ENCODE data around the gene KCNJ6. TPM values are rescaled to one million over a fixed set of nuclear protein-coding genes. Genes with fewer than 3 reads are reported as not detected.

The KCNJ6 gene
- total and polyA plus RNA-seq, 2 donors from 2014 or later = 0.06 TPM; not detected in 1

DNA sequence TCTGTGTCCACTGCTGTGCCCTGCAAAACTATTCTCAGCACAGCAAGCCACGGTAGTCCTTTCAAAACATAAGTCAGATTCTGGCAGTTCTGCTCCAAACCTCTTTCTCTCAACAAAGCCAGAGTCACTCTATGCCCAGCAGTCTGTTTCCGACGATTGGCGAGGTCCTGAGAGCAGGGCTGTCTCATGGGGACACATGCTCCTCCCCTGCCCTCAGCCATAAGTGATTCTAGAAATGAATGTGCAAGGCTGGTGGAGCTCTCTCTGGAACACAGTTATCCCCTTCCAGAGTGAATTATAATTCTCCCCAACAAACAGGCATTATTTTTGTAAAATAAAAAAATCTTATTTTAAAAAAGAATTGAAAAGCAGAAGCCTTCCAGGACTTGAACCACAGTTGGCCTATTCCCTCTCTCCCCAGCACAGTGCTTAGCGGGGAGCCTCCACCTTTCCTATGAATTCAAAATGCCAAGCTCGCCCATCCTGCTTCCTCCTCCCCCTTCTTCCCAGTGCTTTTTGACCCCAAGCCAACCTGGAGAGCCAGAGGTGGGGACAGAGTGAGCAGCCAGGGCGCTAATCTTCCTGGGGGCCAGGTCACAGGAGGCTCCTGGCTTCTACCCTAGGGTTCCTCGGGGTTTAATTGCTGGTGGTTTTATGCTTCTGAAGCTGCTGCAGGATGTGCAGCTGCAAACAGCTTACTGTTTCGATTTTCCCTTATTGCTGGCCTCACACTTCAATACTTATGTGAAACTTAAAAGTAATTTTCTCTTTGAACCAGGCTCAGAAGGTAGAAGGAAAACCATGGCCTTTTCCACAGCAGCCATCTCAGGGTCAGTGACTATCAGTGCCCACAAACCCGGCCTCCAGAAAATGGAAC, 41.1 kb downstream of the KCNJ6 start:
- Histone ChIP-seq H3K27ac (ENCODE audit: low read depth in 2 of 2, low read length in 2 of 2) (no peak overlapping the region), H3K4me1 (ENCODE audit: control insufficient read depth in 2 of 3, insufficient read depth in 2 of 3, low read depth in 1 of 3, low read length in 3 of 3) (no peaks in the 10 kb centered on the region), H3K27me3 (ENCODE audit: control insufficient read depth, insufficient read depth, low read length) (no peaks in the 10 kb centered on the region), H3K4me3 (ENCODE audit: low read length in 3 of 3) (no peak overlapping the region), H3K9ac (ENCODE audit: low read length in 3 of 3) (no peak overlapping the region), H3K36me3 (ENCODE audit: control insufficient read depth in 2 of 3, insufficient read depth in 3 of 3, low read length in 3 of 3) (no peaks in the 10 kb centered on the region), H3K9me3 (ENCODE audit: control insufficient read depth in 2 of 3, insufficient read depth in 1 of 3, low read length in 3 of 3) (no peaks in the 10 kb centered on the region)
- intact Hi-C loops (cut with DNase I) = no loop called here
- DNase-seq (no peak), FAIRE-seq (no peak)
- TF ChIP-seq, protein P1, sequence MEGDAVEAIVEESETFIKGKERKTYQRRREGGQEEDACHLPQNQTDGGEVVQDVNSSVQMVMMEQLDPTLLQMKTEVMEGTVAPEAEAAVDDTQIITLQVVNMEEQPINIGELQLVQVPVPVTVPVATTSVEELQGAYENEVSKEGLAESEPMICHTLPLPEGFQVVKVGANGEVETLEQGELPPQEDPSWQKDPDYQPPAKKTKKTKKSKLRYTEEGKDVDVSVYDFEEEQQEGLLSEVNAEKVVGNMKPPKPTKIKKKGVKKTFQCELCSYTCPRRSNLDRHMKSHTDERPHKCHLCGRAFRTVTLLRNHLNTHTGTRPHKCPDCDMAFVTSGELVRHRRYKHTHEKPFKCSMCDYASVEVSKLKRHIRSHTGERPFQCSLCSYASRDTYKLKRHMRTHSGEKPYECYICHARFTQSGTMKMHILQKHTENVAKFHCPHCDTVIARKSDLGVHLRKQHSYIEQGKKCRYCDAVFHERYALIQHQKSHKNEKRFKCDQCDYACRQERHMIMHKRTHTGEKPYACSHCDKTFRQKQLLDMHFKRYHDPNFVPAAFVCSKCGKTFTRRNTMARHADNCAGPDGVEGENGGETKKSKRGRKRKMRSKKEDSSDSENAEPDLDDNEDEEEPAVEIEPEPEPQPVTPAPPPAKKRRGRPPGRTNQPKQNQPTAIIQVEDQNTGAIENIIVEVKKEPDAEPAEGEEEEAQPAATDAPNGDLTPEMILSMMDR (IDR thresholded peaks at IDR 0.05; ENCODE audit: borderline replicate concordance, extremely low read depth, insufficient read depth) = no peak

DNA sequence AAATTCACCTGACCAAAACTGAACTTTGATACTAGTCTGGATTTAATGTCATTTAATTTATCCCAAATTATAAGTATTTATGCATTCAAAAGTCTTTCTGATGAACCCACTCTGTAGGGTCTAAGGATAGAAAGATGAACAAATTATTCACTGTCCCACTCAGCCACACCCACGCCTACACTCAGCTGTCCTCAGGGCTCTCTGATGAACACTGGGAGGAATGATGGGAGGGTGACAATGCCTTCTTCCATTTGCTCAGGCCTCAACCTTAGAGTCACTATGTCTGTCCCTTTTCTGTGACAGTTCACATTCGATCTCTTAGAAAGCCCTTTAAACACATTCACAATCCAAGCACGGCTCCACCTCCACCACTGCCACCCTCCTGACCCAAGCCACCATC, 41.8 kb downstream of the KCNJ6 start:
- no peaks in the 10 kb centered on the region for H3K9me3 ChIP-seq (ENCODE audit: control insufficient read depth in 2 of 3, insufficient read depth in 1 of 3, low read length in 3 of 3)
- DNase-seq (no peak), FAIRE-seq (no peak)
- intact Hi-C loops (cut with DNase I) = no loop called here
- H3K9ac ChIP-seq (ENCODE audit: low read length in 3 of 3) = no peak overlapping the region
- TF ChIP-seq, protein P1 (IDR thresholded peaks at IDR 0.05; ENCODE audit: borderline replicate concordance, extremely low read depth, insufficient read depth) = no peak
- no peak overlapping the region for H3K4me3 ChIP-seq (ENCODE audit: low read length in 3 of 3)
- H3K27ac ChIP-seq (ENCODE audit: low read depth in 2 of 2, low read length in 2 of 2) = no peak overlapping the region
- no peaks in the 10 kb centered on the region for H3K36me3 ChIP-seq (ENCODE audit: control insufficient read depth in 2 of 3, insufficient read depth in 3 of 3, low read length in 3 of 3)
- no peaks in the 10 kb centered on the region for H3K27me3 ChIP-seq (ENCODE audit: control insufficient read depth, insufficient read depth, low read length)
- H3K4me1 ChIP-seq (ENCODE audit: control insufficient read depth in 2 of 3, insufficient read depth in 2 of 3, low read depth in 1 of 3, low read length in 3 of 3) = no peaks in the 10 kb centered on the region

DNA sequence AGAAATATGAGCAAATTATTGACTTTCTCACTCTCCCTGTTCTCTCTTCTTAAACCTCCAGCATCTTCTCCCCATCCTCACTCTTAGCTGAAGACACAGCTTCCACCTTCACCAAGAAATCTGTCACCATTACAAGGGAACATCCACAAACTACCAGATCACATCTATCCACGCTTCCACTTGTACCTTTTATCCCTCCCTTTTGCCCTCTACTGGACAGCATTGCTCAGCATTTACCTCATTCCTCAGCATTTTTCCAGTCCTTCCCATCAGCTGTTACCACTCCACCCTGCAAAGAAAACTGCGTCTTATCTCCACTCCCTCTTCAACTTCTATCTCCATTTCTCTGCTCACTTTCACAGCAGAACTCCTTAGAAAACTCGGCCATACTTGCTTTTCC, 42.6 kb downstream of the KCNJ6 start:
- TF ChIP-seq, protein P1 (IDR thresholded peaks at IDR 0.05; ENCODE audit: borderline replicate concordance, extremely low read depth, insufficient read depth) = no peak
- Histone ChIP-seq H3K4me3 (ENCODE audit: low read length in 3 of 3) (no peak overlapping the region), H3K9me3 (ENCODE audit: control insufficient read depth in 2 of 3, insufficient read depth in 1 of 3, low read length in 3 of 3) (no peaks in the 10 kb centered on the region), H3K9ac (ENCODE audit: low read length in 3 of 3) (no peak overlapping the region), H3K27me3 (ENCODE audit: control insufficient read depth, insufficient read depth, low read length) (no peaks in the 10 kb centered on the region), H3K36me3 (ENCODE audit: control insufficient read depth in 2 of 3, insufficient read depth in 3 of 3, low read length in 3 of 3) (no peaks in the 10 kb centered on the region), H3K4me1 (ENCODE audit: control insufficient read depth in 2 of 3, insufficient read depth in 2 of 3, low read depth in 1 of 3, low read length in 3 of 3) (no peaks in the 10 kb centered on the region), H3K27ac (ENCODE audit: low read depth in 2 of 2, low read length in 2 of 2) (no peak overlapping the region)
- intact Hi-C loops (cut with DNase I) = no loop called here
- DNase-seq (no peak), FAIRE-seq (no peak)

Measured in kidney (tissue), 14 donors.